Measurements from ENCODE around the gene CDR2L. TPM values are rescaled to one million over a fixed set of nuclear protein-coding genes. Genes with fewer than 3 reads are reported as not detected.
A peak's percentile ranks its signal among the peaks of the same experiment; 100 is the strongest.
"Not testable (repeated sequence)": the region's sequence is repeated elsewhere in the genome, so short reads cannot be mapped to it uniquely, and the experiment has no call there.

The CDR2L gene
- total and polyA plus RNA-seq, 2 experiments from 2014 or later: 8.0 to 16.4 TPM

DNA sequence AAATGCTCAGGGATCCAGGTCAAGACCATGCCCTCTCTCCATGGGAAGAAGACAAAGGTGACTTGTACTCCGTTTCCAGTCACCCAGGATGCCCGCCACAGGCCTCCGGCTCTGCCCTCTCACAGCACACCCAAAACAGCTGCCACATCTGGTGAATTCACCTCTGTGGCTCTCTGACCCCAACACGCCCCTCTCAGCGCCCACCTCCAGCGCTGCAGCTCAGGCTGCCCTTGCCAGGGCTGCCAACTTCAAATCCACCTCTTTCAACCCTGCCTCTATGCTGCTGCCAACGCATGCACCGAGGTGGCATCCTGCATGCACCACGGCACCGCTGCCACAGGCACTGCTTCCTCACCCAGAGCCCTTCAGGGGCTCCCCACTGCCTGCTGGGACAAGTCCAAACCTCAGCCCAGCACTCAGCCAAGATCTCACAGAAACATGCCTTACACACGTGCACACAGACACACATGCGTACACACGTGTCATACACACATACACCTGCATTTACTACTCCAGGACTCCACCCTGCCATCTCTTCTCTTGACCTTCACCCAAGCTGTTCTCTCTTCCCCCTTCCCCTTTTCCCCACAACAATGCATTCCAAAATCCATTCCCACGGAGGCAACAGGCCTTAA lies 22.3 kb upstream of the CDR2L start:
- H3K27ac ChIP-seq: no peak overlapping the region
- TF ChIP-seq CTCF (IDR thresholded peaks at IDR 0.05; ENCODE audit: low read depth, low read length): no peak
- H3K36me3 ChIP-seq: no peaks in the 10 kb centered on the region
- DNase-seq (ENCODE audit: low read depth in 1 of 2, low spot score in 1 of 2): no peak
- no peaks in the 10 kb centered on the region for H3K27me3 ChIP-seq
- no peaks in the 10 kb centered on the region for H3K9me3 ChIP-seq (ENCODE audit: low read depth)
- no peaks in the 10 kb centered on the region for H3K4me1 ChIP-seq (ENCODE audit: low read depth)
- H3K4me3 ChIP-seq: no peak overlapping the region

GRCh38 chr17:74968361-74968780 lies 19.1 kb upstream of the CDR2L start:
- no peak overlapping the region for H3K27ac ChIP-seq
- peaks cover 7% of the 10 kb centered on the region for H3K27me3 ChIP-seq
- no peak for DNase-seq (ENCODE audit: low read depth in 1 of 2, low spot score in 1 of 2)
- H3K9me3 ChIP-seq (ENCODE audit: low read depth): no peaks in the 10 kb centered on the region
- peaks cover 11% of the 10 kb centered on the region for H3K4me1 ChIP-seq (ENCODE audit: low read depth)
- H3K36me3 ChIP-seq: no peaks in the 10 kb centered on the region
- H3K4me3 ChIP-seq: no peak overlapping the region
- no peak for TF ChIP-seq CTCF (IDR thresholded peaks at IDR 0.05; ENCODE audit: low read depth, low read length)

DNA sequence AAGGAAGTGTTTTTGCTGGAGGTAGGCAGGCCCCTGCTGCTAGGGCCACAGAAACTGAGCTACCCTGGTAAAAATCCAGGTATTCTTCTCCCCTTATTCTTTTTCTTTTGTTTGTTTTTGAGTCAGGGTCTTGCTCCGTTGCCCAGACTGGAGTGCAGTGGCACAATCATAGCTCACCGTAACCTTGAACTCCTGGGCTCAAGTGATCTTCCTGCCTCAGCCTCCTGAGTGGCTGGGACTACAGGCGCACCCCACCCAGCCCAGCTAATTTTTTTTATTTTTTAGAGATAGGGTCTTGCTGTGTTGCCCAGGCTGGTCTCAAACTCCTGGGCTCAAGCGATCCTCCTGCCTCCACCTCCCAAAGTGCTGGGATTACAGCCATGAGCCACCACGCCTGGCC lies 17.9 kb upstream of the CDR2L start:
- Histone ChIP-seq H3K27me3 (peaks cover 18% of the 10 kb centered on the region), H3K4me1 (ENCODE audit: low read depth) (peaks cover 11% of the 10 kb centered on the region)
- not testable (repeated sequence) for H3K27ac ChIP-seq; H3K9me3 ChIP-seq (ENCODE audit: low read depth); H3K36me3 ChIP-seq; DNase-seq (ENCODE audit: low read depth in 1 of 2, low spot score in 1 of 2); H3K4me3 ChIP-seq

- DNase-seq (ENCODE audit: low read depth in 1 of 2, low spot score in 1 of 2): no peak
- Histone ChIP-seq H3K27ac (no peak overlapping the region), H3K4me3 (no peak overlapping the region), H3K36me3 (no peaks in the 10 kb centered on the region), H3K9me3 (ENCODE audit: low read depth) (no peaks in the 10 kb centered on the region), H3K4me1 (ENCODE audit: low read depth) (peaks cover 11% of the 10 kb centered on the region), H3K27me3 (peaks cover 27% of the 10 kb centered on the region)
- no peak for TF ChIP-seq CTCF (IDR thresholded peaks at IDR 0.05; ENCODE audit: low read depth, low read length)
Measured at GRCh38 chr17:74970395-74970794, 17.0 kb upstream of the CDR2L start.

DNA sequence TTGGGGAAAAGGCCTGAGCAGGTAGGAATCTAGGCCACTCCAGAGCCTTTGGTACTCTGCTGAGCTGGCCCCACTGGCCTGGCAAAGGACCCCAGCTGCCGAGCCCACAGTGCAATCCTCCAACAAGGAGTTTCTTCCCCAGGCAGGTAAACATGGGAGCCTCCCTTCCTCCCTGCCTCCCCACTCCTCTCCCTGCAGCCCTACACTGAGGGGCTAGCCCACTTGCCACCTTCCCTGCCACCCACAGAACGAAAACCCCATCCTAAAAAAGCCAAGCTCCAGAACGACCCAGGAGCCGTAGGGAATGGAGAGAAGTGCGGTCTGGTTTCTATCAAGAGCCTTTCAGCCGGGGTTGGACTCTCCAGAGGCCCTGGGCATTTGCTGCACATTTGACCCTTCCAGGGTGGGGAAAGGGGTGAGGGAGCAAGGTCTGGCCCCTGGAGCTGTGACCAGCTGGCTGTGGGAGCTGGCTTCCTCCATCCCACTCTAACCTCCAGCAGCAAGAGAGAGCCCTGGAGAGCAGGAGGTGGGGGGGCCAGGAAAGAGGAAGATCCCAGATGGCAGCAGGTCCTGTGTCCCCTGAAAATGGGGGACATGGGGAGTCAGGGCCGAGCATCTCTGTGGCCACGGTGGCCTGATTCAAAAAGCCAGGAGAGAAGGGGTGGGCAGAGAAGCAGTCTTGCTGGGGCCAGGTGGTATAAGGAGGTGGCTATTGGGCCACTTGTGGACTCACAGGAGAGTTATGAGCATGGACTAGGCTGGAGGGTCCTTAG lies 16.2 kb upstream of the CDR2L start:
- Histone ChIP-seq H3K27ac (peak overlapping the region; percentile 54), H3K36me3 (no peaks in the 10 kb centered on the region), H3K9me3 (ENCODE audit: low read depth) (no peaks in the 10 kb centered on the region), H3K4me3 (peak overlapping the region; percentile 48), H3K4me1 (ENCODE audit: low read depth) (peaks cover 11% of the 10 kb centered on the region), H3K27me3 (peaks cover 36% of the 10 kb centered on the region)
- DNase-seq (ENCODE audit: low read depth in 1 of 2, low spot score in 1 of 2): peak in 1 of 2 donors; percentile 65
- no peak for TF ChIP-seq CTCF (IDR thresholded peaks at IDR 0.05; ENCODE audit: low read depth, low read length)

GRCh38 chr17:74971842-74972106 lies 15.7 kb upstream of the CDR2L start:
- no peak overlapping the region for H3K27ac ChIP-seq
- no peak for TF ChIP-seq CTCF (IDR thresholded peaks at IDR 0.05; ENCODE audit: low read depth, low read length)
- peak overlapping the region; percentile 48 for H3K4me3 ChIP-seq

More at GRCh38 chr17:74971842-74972106, 15.7 kb upstream of the CDR2L start:
- Histone ChIP-seq H3K36me3 (no peaks in the 10 kb centered on the region), H3K27me3 (peaks cover 36% of the 10 kb centered on the region), H3K9me3 (ENCODE audit: low read depth) (no peaks in the 10 kb centered on the region), H3K4me1 (ENCODE audit: low read depth) (peaks cover 11% of the 10 kb centered on the region)
- no peak for DNase-seq (ENCODE audit: low read depth in 1 of 2, low spot score in 1 of 2)

Data from cardiac muscle cell (in vitro differentiated cells and primary cell).